HepG2 (cell line): ENCODE results near the gene KIF24. TPM values are rescaled to one million over a fixed set of nuclear protein-coding genes. Genes with fewer than 3 reads are reported as not detected.

Experiments used
- GATA4 ChIP-seq: sonication (generic); IDR thresholded peaks from 2 replicates; pipeline ENCODE4 v1.6.1; 2016; ENCODE audit warnings: antibody characterized with exemption, low read depth, borderline replicate concordance
- HHEX ChIP-seq: IDR thresholded peaks from 2 replicates; pipeline ENCODE4 v1.6.1; 2016; ENCODE audit warnings: control low read depth
- MEIS2 ChIP-seq: sonication (generic); formaldehyde crosslinking; IDR thresholded peaks from 2 replicates; pipeline ENCODE4 v1.9.0; 2021; ENCODE audit warnings: mild to moderate bottlenecking, missing genetic modification reagents
- MXI1 ChIP-seq: IDR thresholded peaks from 3 replicates; pipeline ENCODE4 v1.6.1; 2012; ENCODE audit warnings: low read depth, low read length, inconsistent platforms, borderline replicate concordance
- MYC ChIP-seq: sonication (generic); formaldehyde crosslinking; IDR thresholded peaks from 2 replicates; pipeline ENCODE4 v1.9.0; 2021; ENCODE audit warnings: missing genetic modification reagents, borderline replicate concordance
- NPAS2 ChIP-seq: sonication (generic); formaldehyde crosslinking; IDR thresholded peaks from 2 replicates; pipeline ENCODE4 v1.8.0; 2022; ENCODE audit warnings: mild to moderate bottlenecking, missing genetic modification reagents, borderline replicate concordance
- PAWR ChIP-seq: sonication (generic); formaldehyde crosslinking; IDR thresholded peaks from 2 replicates; pipeline ENCODE4 v1.4.0; 2020; ENCODE audit warnings: missing genetic modification reagents, mild to moderate bottlenecking, borderline replicate concordance
- RBAK ChIP-seq: sonication (generic); formaldehyde crosslinking; IDR thresholded peaks from 2 replicates; pipeline ENCODE4 v1.5.1; 2020; ENCODE audit warnings: mild to moderate bottlenecking, missing genetic modification reagents
- ZIK1 ChIP-seq: sonication (generic); formaldehyde crosslinking; IDR thresholded peaks from 2 replicates; pipeline ENCODE4 v1.5.0; 2020; ENCODE audit warnings: mild to moderate bottlenecking, low read depth, missing genetic modification reagents, borderline replicate concordance
- ZNF24 ChIP-seq: fragments of 450-650 bp; IDR thresholded peaks from 2 replicates; pipeline ENCODE4 v1.6.1; 2017; ENCODE audit warnings: antibody characterized with exemption, mild to moderate bottlenecking
- ZNF672 ChIP-seq: sonication (generic); formaldehyde crosslinking; IDR thresholded peaks from 2 replicates; pipeline ENCODE4 v1.8.1; 2022; ENCODE audit warnings: missing genetic modification reagents
- ZZZ3 ChIP-seq: sonication (generic); formaldehyde crosslinking; IDR thresholded peaks from 2 replicates; pipeline ENCODE4 v1.4.0; 2020; ENCODE audit warnings: missing genetic modification reagents, mild to moderate bottlenecking, borderline replicate concordance
- polyA plus RNA-seq, 8 experiments: library from polyadenylated mRNA; depleted of rRNA in 3 of 8; stranded (reverse) in 7 of 8; unstranded in 1 of 8; fragments of >200 nt; fragmentation: Illumina TruSeq in 4 of 8; extraction: Trizol in 4 of 8; gene quantifications; 2 replicates each; pipeline versions ENCODE4 v1.2.1 to v1.2.3, GENCODE V29; 2011 to 2016; ENCODE audit warnings: low read depth in 4 of 8, missing spikeins in 1 of 8, mixed read lengths in 1 of 8; ENCODE audit not compliant: insufficient read depth in 1 of 8
- total RNA-seq, 5 experiments: library from RNA; depleted of rRNA; stranded (reverse); fragments of >200 nt; fragmentation: Illumina TruSeq; extraction: Trizol; gene quantifications; 2 replicates each; pipeline ENCODE4 v1.2.3, GENCODE V29; 2016; ENCODE audit warnings: low read depth in 1 of 5
- TF ChIP-seq, protein P1 (sequence below): sonication (generic); formaldehyde crosslinking; IDR thresholded peaks from 2 replicates; pipeline ENCODE4 v1.9.0; 2021; ENCODE audit warnings: missing genetic modification reagents, borderline replicate concordance
- TF ChIP-seq, protein P2 (sequence below): sonication (generic); formaldehyde crosslinking; IDR thresholded peaks from 2 replicates; pipeline ENCODE4 v1.8.0; 2022; ENCODE audit warnings: missing genetic modification reagents, mild to moderate bottlenecking, borderline replicate concordance
- TF ChIP-seq, protein P3 (sequence below): sonication (generic); formaldehyde crosslinking; IDR thresholded peaks from 2 replicates; pipeline ENCODE4 v1.4.0; 2020; ENCODE audit warnings: mild to moderate bottlenecking, missing genetic modification reagents

The KIF24 gene
- total and polyA plus RNA-seq, 2 of the 13 experiments (the other 11 are each of a cell fraction or from before 2014, with no cell fraction given) = 1.1 to 3.0 TPM

DNA sequence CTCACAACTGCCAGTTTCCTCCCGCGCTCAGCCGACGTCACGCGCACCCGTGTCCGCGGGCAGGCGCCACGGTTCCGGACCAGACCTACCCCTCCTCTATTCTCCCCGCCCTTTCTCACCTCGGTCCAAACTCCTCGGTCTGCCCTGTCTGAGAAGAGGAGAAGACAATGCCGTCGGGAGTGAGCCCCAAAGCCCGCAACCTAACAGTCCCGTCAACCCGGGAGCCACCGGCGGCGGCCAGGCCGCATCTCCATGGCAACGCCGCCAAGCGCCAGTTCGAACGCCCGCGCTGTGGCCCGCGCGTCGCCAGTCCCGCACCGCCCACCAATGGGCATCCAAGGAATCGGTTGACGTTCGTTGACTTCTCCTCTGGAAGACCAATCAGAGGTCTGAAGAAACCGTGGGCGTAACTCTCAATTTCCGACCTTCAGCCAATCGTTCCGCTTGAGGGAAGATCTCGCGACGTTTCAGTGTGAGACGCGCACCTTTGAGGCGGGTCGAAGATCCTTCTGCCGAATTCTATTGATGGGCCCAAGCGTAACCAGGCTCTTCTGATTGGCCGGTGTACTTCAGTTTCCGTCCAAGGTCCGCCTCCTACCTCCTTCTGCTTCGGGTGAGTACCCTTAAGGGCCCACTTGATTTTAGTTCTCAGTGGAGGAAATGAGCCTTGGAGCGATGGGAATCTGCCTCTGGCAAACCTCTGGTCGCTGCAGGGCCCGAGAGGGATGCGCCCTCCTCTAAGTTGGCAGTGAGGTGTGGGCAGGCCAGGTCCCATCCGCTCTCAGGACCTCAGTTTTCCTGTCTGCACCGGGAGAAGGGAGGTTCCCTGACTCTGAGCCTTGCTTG lies at the start of gene KIF24, which contains the start of gene NUDT2 (continued):
- TF ChIP-seq, protein P1, sequence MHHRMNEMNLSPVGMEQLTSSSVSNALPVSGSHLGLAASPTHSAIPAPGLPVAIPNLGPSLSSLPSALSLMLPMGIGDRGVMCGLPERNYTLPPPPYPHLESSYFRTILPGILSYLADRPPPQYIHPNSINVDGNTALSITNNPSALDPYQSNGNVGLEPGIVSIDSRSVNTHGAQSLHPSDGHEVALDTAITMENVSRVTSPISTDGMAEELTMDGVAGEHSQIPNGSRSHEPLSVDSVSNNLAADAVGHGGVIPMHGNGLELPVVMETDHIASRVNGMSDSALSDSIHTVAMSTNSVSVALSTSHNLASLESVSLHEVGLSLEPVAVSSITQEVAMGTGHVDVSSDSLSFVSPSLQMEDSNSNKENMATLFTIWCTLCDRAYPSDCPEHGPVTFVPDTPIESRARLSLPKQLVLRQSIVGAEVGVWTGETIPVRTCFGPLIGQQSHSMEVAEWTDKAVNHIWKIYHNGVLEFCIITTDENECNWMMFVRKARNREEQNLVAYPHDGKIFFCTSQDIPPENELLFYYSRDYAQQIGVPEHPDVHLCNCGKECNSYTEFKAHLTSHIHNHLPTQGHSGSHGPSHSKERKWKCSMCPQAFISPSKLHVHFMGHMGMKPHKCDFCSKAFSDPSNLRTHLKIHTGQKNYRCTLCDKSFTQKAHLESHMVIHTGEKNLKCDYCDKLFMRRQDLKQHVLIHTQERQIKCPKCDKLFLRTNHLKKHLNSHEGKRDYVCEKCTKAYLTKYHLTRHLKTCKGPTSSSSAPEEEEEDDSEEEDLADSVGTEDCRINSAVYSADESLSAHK (CRISPR knock-in tag) = no peak
- TF ChIP-seq ZZZ3 (CRISPR knock-in tag) (peak; percentile 67; the same call in 1 of the 2 replicates), ZNF672 (CRISPR knock-in tag) (no peak), ZIK1 (no peak), GATA4 (no peak), MXI1 (peak; percentile 98), MEIS2 (CRISPR knock-in tag) (no peak; the same call in 1 of the 2 replicates), ZNF24 (no peak), HHEX (CRISPR knock-in tag) (no peak), PAWR (CRISPR knock-in tag) (no peak), RBAK (CRISPR knock-in tag) (no peak), MYC (CRISPR knock-in tag) (0 out of 2 replicates have a peak, but pooled peaks have one; percentile 23), NPAS2 (CRISPR knock-in tag) (no peak)
- TF ChIP-seq, protein P2, sequence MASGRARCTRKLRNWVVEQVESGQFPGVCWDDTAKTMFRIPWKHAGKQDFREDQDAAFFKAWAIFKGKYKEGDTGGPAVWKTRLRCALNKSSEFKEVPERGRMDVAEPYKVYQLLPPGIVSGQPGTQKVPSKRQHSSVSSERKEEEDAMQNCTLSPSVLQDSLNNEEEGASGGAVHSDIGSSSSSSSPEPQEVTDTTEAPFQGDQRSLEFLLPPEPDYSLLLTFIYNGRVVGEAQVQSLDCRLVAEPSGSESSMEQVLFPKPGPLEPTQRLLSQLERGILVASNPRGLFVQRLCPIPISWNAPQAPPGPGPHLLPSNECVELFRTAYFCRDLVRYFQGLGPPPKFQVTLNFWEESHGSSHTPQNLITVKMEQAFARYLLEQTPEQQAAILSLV = no peak
- TF ChIP-seq, protein P3, sequence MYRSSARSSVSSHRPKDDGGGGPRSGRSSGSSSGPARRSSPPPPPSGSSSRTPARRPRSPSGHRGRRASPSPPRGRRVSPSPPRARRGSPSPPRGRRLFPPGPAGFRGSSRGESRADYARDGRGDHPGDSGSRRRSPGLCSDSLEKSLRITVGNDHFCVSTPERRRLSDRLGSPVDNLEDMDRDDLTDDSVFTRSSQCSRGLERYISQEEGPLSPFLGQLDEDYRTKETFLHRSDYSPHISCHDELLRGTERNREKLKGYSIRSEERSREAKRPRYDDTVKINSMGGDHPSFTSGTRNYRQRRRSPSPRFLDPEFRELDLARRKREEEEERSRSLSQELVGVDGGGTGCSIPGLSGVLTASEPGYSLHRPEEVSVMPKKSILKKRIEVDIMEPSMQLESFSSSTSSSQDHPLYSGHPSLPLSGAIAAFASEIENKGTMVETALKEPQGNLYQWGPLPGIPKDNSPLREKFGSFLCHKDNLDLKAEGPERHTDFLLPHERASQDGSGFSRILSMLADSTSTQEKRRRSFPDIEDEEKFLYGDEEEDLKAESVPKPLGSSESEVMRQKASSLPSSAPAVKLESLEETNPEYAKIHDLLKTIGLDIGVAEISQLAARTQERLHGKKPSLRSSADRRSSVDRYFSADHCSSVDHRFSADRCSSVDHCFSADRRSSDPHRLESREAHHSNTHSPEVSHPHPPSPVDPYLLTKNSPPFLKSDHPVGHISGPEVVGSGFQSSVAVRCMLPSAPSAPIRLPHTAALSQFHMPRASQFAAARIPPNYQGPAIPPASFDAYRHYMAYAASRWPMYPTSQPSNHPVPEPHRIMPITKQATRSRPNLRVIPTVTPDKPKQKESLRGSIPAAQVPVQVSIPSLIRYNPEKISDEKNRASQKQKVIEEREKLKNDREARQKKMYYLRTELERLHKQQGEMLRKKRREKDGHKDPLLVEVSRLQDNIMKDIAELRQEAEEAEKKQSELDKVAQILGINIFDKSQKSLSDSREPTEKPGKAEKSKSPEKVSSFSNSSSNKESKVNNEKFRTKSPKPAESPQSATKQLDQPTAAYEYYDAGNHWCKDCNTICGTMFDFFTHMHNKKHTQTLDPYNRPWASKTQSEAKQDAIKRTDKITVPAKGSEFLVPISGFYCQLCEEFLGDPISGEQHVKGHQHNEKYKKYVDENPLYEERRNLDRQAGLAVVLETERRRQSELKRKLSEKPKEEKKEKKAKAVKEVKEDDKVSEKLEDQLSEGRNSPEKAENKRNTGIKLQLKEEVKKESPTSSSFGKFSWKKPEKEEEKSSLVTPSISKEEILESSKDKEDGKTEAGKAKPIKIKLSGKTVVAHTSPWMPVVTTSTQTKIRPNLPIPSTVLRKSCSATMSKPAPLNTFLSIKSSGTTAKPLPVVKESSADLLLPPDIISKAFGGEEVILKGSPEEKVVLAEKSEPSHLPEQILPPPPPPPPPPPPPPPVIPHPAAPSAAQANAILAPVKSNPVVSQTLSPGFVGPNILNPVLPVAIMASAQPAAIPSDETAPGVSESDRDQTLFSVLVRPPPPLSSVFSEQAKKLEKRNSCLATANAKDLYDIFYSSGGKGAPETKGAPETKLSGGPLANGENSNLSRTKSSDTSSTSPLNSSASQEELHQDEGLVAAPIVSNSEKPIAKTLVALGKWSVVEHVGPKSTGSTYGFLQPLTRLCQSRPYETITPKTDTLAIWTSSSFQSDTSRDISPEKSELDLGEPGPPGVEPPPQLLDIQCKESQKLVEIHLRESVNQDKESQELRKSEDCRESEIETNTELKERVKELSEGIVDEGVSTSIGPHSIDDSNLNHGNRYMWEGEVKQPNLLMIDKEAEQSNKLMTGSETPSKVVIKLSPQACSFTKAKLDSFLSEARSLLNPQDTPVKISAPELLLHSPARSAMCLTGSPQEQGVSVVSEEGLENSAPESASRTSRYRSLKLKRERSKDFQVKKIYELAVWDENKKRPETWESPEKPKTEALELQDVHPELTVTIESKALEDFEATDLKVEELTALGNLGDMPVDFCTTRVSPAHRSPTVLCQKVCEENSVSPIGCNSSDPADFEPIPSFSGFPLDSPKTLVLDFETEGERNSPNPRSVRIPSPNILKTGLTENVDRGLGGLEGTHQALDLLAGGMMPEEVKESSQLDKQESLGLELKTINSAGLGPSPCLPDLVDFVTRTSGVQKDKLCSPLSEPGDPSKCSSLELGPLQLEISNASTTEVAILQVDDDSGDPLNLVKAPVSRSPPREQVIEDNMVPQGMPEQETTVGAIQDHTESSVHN = no peak
